ENCODE data around the gene CHRNA10.

CHRNA10 gene

DNA sequence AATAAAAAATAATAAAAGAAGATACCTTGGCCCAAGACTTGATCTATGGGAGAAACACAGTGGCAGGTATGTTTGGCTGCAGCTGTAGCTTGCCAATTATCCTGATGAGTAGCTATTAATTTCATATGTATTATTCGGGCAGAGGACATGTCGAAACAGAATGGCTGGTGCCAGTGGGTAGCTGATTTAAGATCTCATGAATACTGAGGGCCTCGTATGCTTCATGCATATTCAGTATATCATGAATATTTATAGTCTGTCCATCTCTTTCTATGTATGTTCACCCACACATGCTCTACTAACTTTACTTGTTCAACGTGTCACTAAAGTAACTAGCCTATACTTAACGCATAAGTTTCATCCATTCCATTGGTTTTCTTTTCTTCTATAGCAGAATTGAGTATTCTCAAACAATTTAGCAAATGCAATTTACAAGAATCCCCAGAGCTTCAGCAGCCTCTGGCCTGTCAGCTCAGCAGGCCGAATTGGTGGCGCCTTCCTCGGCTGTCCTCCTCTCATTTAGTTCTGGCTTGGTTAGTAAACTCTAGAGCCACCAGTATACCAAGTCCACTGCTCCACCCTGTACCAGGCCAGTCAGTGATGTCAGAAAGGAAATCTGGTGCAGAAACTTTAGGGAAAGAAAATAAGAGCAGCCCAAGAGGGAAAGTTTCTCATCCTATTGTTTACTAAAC is 47.3 kb downstream of the CHRNA10 start:
- Mint-ChIP-seq H3K27ac (no peak overlapping the region), H3K9me3 (no peaks in the 10 kb centered on the region), H3K4me1 (peaks cover 11% of the 10 kb centered on the region), H3K4me3 (no peak overlapping the region), H3K27me3 (peaks cover 12% of the 10 kb centered on the region)
- DNase-seq = no peak
- no peak for ATAC-seq

DNA sequence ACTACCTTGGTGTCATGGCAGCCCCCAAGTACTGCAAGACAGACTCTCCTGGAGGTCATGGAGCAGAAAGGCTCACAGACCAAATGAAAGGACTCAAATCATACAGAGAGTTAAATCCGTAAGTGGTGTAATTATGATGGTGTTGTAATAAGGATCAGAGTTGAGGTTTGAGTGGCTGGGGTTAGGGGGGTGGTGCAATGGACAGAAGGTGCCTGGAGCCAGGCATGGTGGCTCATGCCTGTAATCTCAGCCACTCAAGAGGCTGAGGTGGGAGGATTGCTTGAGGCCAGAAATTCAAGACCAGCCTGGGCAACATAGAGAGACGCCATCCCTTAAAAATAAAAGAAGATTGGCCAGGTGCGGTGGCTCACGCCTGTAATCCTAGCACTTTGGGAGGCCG is 48.1 kb downstream of the CHRNA10 start:
- H3K27me3 Mint-ChIP-seq = peaks cover 12% of the 10 kb centered on the region
- no peak overlapping the region for H3K4me3 Mint-ChIP-seq
- no peak for ATAC-seq
- DNase-seq = no peak
- H3K9me3 Mint-ChIP-seq = no peaks in the 10 kb centered on the region
- H3K27ac Mint-ChIP-seq = no peak overlapping the region
- H3K4me1 Mint-ChIP-seq = peaks cover 11% of the 10 kb centered on the region

DNA sequence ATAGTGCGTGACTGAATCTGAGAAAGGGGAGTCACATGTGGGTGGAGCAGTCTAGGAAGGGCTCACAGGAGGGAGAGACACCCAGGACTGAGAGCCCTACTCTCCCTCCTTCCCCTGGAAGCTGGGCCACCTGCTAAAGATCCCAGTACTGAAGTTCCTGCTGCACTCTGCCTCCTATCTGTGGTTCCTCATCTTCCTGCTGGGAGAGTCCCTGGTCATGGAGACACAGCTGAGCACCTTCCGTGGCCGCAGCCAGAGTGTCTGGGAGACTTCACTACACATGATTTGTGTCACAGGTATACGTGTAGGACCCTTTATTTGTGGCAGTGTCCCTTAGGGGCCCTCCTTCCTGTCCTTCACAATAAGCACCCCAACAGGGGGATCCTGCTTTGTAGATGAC is 48.7 kb downstream of the CHRNA10 start:
- no peak for DNase-seq
- no peak for ATAC-seq
- H3K4me1 Mint-ChIP-seq = peaks cover 11% of the 10 kb centered on the region
- peaks cover 12% of the 10 kb centered on the region for H3K27me3 Mint-ChIP-seq
- H3K4me3 Mint-ChIP-seq = no peak overlapping the region
- H3K9me3 Mint-ChIP-seq = no peaks in the 10 kb centered on the region
- no peak overlapping the region for H3K27ac Mint-ChIP-seq

DNA sequence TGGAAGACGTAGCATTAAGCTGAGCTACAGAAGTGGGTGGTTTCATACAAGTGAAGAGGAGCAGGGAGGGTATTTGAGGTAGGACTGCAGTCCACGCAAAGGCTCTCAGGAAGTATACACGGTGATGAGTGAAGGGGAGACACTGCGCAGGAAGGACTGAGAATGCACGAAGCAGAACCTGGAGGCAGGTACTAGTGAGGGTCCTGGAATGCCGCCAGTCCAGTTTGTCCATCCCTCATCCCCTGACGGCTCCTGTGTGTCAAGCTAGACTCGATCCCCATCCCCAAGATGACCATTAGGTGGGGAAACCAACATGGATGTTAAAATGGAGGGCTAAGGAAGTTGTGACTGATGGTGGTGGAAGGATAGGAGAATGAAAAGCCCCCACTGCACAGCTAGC is 53.2 kb downstream of the CHRNA10 start:
- Mint-ChIP-seq H3K27ac (no peak overlapping the region), H3K27me3 (no peaks in the 10 kb centered on the region), H3K9me3 (no peaks in the 10 kb centered on the region), H3K4me1 (peaks cover 19% of the 10 kb centered on the region), H3K4me3 (no peak overlapping the region)
- ATAC-seq = no peak
- DNase-seq = no peak

DNA sequence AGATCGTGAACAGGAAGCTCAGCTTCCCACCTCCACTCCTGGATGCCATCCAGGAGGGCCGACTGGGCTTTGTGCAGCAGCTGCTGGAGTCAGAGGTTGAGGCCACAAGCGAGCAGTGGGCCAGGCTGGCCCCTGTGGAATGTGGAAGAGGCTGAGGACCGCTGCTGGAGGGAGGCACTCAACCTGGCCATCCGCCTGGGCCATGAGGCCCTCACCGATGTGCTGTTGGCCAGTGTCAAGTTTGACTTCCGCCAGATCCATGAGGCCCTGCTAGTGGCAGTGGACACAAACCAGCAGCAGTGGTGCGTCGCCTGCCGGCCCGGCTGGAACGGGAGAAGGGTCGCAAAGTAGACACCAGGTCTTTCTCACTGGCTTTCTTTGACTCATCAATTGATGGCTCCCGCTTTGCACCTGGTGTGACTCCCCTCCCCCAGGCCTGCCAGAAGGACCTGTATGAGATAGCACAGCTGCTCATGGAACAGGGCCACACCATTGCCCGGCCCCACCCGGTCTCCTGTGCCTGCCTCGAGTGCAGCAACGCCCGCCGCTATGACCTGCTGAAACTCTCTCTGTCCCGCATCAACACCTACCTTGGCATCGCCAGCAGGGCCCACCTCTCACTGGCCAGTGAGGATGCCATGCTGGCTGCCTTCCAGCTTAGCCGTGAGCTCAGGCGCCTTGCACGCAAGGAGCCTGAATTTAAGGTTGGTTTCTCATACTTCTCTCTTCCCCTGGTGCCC is 54.3 kb downstream of the CHRNA10 start:
- DNase-seq (no peak), ATAC-seq (no peak)
- H3K4me3 Mint-ChIP-seq = no peak overlapping the region
- H3K9me3 Mint-ChIP-seq = no peaks in the 10 kb centered on the region
- peak overlapping the region in 1 of 2 donors; percentile 75 for H3K27ac Mint-ChIP-seq
- H3K4me1 Mint-ChIP-seq = peaks cover 19% of the 10 kb centered on the region
- H3K27me3 Mint-ChIP-seq = no peaks in the 10 kb centered on the region

DNA sequence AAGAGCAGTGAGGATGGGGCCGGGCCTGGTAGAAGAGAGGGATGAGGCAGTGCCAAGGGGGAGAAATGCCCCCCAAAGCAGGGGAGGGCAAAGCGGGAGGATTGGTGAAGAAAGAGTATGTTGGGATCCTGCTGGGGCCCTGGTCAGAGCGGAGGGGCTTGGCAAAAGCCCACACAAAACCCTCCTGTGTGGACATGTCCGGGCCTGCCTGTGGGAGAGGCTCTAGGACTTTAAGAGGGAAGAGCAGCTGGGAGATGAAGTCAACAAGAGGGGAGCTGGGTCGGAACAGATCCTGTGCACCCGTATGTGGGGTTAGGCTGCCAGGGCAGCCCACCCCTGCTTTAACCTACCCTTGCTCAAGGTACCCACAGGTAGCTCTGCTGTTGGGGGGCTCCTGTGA is 55.2 kb downstream of the CHRNA10 start:
- ATAC-seq (no peak), DNase-seq (no peak)
- no peaks in the 10 kb centered on the region for H3K27me3 Mint-ChIP-seq
- peaks cover 19% of the 10 kb centered on the region for H3K4me1 Mint-ChIP-seq
- H3K9me3 Mint-ChIP-seq = no peaks in the 10 kb centered on the region
- H3K4me3 Mint-ChIP-seq = no peak overlapping the region
- peak overlapping the region in 1 of 2 donors; percentile 72 for H3K27ac Mint-ChIP-seq
